IPS DF 6.9 (cell line): ENCODE results near the gene TNFSF12.

ENCODE experiments used
- DNase-seq: peaks from one replicate; pipeline ENCODE4 v3.0.0-alpha.2; 2013; ENCODE audit warnings: low read depth, low spot score
- H3K27ac ChIP-seq: one replicate; pipeline ENCODE4 v1.5.1; 2013; ENCODE audit warnings: low read length, control low read depth
- H3K27me3 ChIP-seq: 2 replicates; pipeline ENCODE4 v1.6.1; 2013; ENCODE audit warnings: mild to moderate bottlenecking, low read length; ENCODE audit not compliant: control insufficient read depth, insufficient read depth
- H3K36me3 ChIP-seq: 2 replicates; pipeline ENCODE4 v1.6.1; 2013; ENCODE audit warnings: low read length; ENCODE audit not compliant: control insufficient read depth, insufficient read depth
- H3K4me1 ChIP-seq: 2 replicates; pipeline ENCODE4 v1.6.1; 2013; ENCODE audit warnings: low read length; ENCODE audit not compliant: control insufficient read depth, insufficient read depth
- H3K4me3 ChIP-seq: 2 replicates; pipeline ENCODE4 v1.5.1; 2013; ENCODE audit warnings: mild to moderate bottlenecking, low read length
- H3K9me3 ChIP-seq: 2 replicates; pipeline ENCODE4 v1.6.1; 2013; ENCODE audit warnings: low read length, inconsistent platforms; ENCODE audit not compliant: control insufficient read depth, insufficient read depth
- WGBS: extraction: QIAGEN DNeasy Blood & Tissue Kit; methylation state at CpG from one replicate; pipeline ENCODE4 v1.1.7; 2013; ENCODE audit warnings: mixed read lengths, missing lambda C conversion rate; ENCODE audit not compliant: insufficient read length, insufficient coverage; 5-methylcytosine and 5-hydroxymethylcytosine counted together

The TNFSF12 gene

DNA sequence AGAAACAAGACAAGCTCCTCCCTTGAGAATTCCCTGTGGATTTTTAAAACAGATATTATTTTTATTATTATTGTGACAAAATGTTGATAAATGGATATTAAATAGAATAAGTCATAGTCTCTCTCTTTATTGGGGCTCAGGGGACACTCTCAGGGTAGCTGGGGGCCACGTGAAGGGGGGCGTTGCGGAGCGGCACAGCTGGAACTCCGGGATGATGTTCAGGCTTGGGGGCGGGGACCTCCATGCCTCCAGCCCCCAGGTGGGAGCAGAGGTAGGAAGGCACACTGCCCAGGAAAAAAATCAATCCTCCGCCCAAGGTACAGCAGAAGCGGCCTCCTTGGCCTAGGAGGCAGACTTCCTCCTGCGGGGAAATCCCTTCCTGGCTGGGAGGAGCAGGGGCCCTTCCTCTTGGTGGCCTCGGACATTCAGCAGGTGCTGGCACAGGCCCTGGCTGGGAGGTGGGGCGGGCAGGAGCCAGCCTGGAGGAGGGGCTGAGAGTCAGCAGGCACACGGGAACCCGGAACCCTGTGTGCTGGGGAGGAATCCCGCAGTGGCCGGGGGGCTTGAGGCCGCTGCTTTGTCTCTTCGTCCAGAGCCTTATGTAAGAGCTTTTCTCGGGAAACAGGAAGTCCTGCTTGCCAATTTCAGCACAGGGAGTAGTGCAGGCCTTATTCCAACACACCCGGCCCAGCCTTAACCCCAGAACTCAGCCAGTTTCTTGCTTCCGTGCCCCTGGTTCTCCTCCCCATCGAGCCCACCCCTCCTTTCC, 9.1 kb downstream of the TNFSF12 start:
- no peaks in the 10 kb centered on the region for H3K27me3 ChIP-seq
- no peaks in the 10 kb centered on the region for H3K9me3 ChIP-seq
- DNase-seq = no peak
- no peaks in the 10 kb centered on the region for H3K36me3 ChIP-seq
- H3K27ac ChIP-seq = no peak overlapping the region
- H3K4me1 ChIP-seq = peaks cover 3% of the 10 kb centered on the region
- no CpG with 5 or more reads among the region's 21 CpGs for WGBS
- H3K4me3 ChIP-seq = no peak overlapping the region

DNA sequence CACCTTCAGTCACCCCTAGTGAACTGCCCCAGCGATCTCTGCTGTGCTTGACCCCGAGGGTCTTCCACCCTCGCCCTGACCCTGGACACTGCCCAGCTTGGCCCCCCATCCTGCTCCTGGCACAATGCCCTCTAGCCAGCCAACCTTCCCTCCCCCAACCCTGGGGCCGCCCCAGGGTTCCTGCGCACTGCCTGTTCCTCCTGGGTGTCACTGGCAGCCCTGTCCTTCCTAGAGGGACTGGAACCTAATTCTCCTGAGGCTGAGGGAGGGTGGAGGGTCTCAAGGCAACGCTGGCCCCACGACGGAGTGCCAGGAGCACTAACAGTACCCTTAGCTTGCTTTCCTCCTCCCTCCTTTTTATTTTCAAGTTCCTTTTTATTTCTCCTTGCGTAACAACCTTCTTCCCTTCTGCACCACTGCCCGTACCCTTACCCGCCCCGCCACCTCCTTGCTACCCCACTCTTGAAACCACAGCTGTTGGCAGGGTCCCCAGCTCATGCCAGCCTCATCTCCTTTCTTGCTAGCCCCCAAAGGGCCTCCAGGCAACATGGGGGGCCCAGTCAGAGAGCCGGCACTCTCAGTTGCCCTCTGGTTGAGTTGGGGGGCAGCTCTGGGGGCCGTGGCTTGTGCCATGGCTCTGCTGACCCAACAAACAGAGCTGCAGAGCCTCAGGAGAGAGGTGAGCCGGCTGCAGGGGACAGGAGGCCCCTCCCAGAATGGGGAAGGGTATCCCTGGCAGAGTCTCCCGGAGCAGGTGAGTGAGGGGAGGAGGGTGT, 9.9 kb downstream of the TNFSF12 start, which contains the start of gene TNFSF13:
TNFSF13 (plus strand) TSS at position 207 of the 776 bp plus-strand sequence; CDS start at position 497, 290 bp downstream.
- H3K9me3 ChIP-seq = no peaks in the 10 kb centered on the region
- H3K4me1 ChIP-seq = peaks cover 3% of the 10 kb centered on the region
- no peak within 1 kb of the TSS for H3K27ac ChIP-seq
- H3K4me3 ChIP-seq = no peak within 1 kb of the TSS
- H3K36me3 ChIP-seq = no peaks in the 10 kb centered on the region
- DNase-seq = no peak
- WGBS = no CpG with 5 or more reads among the region's 16 CpGs
- no peaks in the 10 kb centered on the region for H3K27me3 ChIP-seq

DNA sequence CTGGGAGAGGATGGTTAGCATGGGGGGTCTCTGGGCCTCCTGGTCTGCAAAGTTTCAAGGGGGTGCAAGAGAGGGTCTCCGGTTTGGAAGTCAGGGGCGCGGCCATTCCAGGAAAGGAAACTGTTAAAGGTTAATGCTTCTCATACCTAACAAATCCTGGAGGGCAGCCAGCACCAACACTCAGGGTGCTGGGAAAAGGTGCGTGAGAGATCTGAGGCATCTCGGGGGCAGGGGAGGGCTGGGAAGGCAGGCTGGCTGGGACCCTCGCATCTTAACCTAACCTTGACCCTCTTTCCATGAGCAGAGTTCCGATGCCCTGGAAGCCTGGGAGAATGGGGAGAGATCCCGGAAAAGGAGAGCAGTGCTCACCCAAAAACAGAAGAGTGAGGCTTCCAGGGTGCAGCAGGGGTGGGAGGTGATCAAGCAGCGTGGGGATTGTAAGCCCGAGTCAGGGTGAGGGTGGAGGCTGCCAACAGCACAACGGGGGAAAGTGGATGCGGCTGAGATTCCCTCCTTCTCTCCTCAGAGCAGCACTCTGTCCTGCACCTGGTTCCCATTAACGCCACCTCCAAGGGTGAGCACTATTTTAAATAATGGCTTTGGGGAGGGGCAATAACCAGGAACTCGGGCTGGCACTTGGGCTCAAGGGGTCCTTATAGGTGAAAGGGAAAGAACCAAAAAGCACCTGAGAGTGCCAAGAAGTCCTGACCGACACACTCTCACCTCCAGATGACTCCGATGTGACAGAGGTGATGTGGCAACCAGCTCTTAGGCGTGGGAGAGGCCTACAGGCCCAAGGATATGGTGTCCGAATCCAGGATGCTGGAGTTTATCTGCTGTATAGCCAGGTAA, 10.7 kb downstream of the TNFSF12 start:
- Histone ChIP-seq H3K9me3 (no peaks in the 10 kb centered on the region), H3K4me1 (peaks cover 3% of the 10 kb centered on the region), H3K27ac (no peak overlapping the region), H3K27me3 (no peaks in the 10 kb centered on the region), H3K36me3 (0 out of 2 replicates have a peak, but pooled peaks cover 3% of the 10 kb centered on the region), H3K4me3 (no peak overlapping the region)
- DNase-seq = no peak
- no CpG with 5 or more reads among the region's 18 CpGs for WGBS

DNA sequence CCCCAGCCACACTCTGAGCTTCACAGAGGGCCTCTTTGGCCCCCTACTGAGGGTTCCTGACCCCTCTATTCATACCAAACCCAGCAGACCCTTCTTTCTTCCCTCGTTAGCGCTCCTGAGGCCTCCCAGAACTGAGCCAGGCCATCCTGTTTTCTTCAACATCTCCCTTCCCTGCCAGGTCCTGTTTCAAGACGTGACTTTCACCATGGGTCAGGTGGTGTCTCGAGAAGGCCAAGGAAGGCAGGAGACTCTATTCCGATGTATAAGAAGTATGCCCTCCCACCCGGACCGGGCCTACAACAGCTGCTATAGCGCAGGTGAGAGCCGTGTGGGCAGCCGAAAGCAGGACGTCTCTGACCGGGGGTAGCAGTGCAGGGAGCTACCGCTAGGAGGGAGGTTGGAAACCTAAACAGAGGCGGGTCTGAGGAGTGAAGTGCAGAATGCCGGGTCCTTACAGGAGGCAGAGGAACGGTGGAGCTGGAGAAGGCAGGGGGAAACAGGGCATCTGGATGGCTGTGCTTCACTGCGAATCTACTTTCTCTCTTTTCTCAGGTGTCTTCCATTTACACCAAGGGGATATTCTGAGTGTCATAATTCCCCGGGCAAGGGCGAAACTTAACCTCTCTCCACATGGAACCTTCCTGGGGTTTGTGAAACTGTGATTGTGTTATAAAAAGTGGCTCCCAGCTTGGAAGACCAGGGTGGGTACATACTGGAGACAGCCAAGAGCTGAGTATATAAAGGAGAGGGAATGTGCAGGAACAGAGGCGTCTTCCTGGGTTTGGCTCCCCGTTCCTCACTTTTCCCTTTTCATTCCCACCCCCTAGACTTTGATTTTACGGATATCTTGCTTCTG, 11.5 kb downstream of the TNFSF12 start:
- no peak overlapping the region; the same call in 1 of the 2 replicates for H3K4me3 ChIP-seq
- no peak overlapping the region for H3K27ac ChIP-seq
- peaks cover 3% of the 10 kb centered on the region for H3K4me1 ChIP-seq
- DNase-seq = peak; percentile 81
- WGBS = no CpG with 5 or more reads among the region's 22 CpGs
- peaks cover 9% of the 10 kb centered on the region for H3K36me3 ChIP-seq
- no peaks in the 10 kb centered on the region for H3K9me3 ChIP-seq
- no peaks in the 10 kb centered on the region for H3K27me3 ChIP-seq

DNA sequence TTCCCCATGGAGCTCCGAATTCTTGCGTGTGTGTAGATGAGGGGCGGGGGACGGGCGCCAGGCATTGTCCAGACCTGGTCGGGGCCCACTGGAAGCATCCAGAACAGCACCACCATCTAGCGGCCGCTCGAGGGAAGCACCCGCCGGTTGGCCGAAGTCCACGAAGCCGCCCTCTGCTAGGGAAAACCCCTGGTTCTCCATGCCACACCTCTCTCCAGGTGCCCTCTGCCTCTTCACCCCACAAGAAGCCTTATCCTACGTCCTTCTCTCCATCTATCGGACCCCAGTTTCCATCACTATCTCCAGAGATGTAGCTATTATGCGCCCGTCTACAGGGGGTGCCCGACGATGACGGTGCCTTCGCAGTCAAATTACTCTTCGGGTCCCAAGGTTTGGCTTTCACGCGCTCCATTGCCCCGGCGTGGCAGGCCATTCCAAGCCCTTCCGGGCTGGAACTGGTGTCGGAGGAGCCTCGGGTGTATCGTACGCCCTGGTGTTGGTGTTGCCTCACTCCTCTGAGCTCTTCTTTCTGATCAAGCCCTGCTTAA, 12.2 kb downstream of the TNFSF12 start:
- DNase-seq = peak; percentile 60
- no peaks in the 10 kb centered on the region for H3K27me3 ChIP-seq
- peak overlapping the region; percentile 59; the same call in 1 of the 2 replicates for H3K4me3 ChIP-seq
- no peak overlapping the region for H3K27ac ChIP-seq
- peaks cover 3% of the 10 kb centered on the region for H3K4me1 ChIP-seq
- no CpG with 5 or more reads among the region's 32 CpGs for WGBS
- peaks cover 12% of the 10 kb centered on the region for H3K36me3 ChIP-seq
- no peaks in the 10 kb centered on the region for H3K9me3 ChIP-seq

DNA sequence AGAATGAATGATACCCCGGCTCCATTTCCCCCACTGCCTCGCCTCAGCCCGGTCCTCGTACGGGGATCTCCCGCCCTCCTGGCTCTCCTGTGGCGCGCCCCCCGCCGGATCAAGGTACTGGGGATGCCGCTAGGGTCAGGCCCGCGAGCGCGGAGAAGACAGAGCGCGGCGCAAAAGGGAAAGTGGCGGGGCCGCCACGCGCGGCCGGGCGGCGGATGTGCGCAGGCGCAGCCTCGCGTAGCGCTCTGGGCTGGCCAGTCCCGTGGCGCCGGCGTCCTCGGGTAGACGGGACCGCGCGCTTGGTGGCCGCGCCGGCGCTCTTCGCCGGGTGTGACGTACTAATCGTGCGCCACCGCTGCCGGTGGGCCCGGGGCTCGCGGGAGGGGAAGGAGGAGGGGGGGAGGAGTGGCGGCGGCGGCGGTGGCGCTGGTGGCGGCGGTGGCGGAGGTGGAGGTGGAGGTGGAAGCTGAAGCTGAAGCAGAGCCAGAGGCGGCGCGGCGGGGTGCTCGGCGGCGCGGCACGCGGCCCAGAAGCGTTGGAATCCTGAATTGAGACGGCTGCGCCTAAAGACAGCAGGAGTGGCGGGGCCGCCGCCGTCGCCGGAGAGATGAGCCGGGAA, 12.8 kb downstream of the TNFSF12 start, which contains the start of gene SENP3:
SENP3 (plus strand) TSS at position 331 of the 619 bp plus-strand sequence. CDS start 1,158 bp downstream, outside the sequence.
- no peaks in the 10 kb centered on the region for H3K9me3 ChIP-seq
- peaks cover 12% of the 10 kb centered on the region for H3K36me3 ChIP-seq
- no peak within 1 kb of the TSS for H3K27ac ChIP-seq
- WGBS = no CpG with 5 or more reads among the region's 82 CpGs
- peak within 1 kb of the TSS; percentile 59 for H3K4me3 ChIP-seq
- DNase-seq = peak; percentile 68
- peaks cover 3% of the 10 kb centered on the region for H3K4me1 ChIP-seq
- H3K27me3 ChIP-seq = no peaks in the 10 kb centered on the region

DNA sequence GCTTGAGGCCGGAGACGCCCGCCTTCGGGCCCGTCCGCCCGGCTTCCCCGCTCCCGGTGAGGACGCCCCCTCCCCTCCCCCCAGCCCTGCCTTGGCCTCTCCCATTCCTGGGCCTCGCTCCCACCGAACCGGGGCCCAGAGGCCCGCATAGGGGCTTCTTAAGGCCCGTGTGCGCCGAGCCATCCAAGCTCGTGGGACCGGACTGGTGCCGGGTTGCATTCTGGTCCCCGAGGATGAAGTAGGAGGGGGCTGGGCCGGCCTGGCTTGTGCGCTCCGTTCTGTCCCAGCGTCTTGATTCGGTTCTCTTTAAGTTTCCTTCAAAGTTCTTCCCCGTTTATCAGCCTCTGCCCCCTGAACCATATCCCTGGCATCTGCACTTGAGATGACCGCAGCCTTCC, 13.3 kb downstream of the TNFSF12 start:
- Histone ChIP-seq H3K27me3 (no peaks in the 10 kb centered on the region), H3K27ac (no peak overlapping the region), H3K36me3 (peaks cover 16% of the 10 kb centered on the region), H3K4me3 (peak overlapping the region; percentile 59), H3K4me1 (peaks cover 3% of the 10 kb centered on the region), H3K9me3 (no peaks in the 10 kb centered on the region)
- DNase-seq = no peak
- WGBS = no CpG with 5 or more reads among the region's 28 CpGs

DNA sequence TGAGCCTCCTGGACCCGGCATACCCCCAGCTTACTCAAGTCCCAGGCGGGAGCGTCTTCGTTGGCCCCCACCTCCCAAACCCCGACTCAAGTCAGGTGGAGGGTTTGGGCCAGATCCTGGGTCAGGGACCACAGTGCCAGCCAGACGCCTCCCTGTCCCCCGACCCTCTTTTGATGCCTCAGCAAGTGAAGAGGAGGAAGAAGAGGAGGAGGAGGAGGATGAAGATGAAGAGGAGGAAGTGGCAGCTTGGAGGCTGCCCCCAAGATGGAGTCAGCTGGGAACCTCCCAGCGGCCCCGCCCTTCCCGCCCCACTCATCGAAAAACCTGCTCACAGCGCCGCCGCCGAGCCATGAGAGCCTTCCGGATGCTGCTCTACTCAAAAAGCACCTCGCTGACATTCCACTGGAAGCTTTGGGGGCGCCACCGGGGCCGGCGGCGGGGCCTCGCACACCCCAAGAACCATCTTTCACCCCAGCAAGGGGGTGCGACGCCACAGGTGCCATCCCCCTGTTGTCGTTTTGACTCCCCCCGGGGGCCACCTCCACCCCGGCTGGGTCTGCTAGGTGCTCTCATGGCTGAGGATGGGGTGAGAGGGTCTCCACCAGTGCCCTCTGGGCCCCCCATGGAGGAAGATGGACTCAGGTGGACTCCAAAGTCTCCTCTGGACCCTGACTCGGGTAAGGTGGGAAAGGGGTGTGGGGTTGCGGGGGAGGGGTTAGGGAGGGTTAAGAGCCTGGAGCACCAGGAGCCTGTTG, 14.4 kb downstream of the TNFSF12 start:
- no peaks in the 10 kb centered on the region for H3K27me3 ChIP-seq
- H3K4me1 ChIP-seq = peaks cover 3% of the 10 kb centered on the region
- H3K4me3 ChIP-seq = no peak overlapping the region
- H3K36me3 ChIP-seq = peaks cover 16% of the 10 kb centered on the region
- H3K27ac ChIP-seq = no peak overlapping the region
- no peaks in the 10 kb centered on the region for H3K9me3 ChIP-seq
- WGBS = no CpG with 5 or more reads among the region's 30 CpGs
- no peak for DNase-seq
